Mesodermal cell (in vitro differentiated cells): ENCODE results near the gene PTPN6. TPM values are rescaled to one million over a fixed set of nuclear protein-coding genes. Genes with fewer than 3 reads are reported as not detected.
"Not testable (repeated sequence)": the region's sequence is repeated elsewhere in the genome, so short reads cannot be mapped to it uniquely, and the experiment has no call there.

Source experiments
- H3K27ac ChIP-seq: 2 replicates; pipeline ENCODE4 v1.7.0; 2013; ENCODE audit warnings: mild to moderate bottlenecking, low read depth, low read length, moderate library complexity; ENCODE audit not compliant: severe bottlenecking
- H3K36me3 ChIP-seq: 2 replicates; pipeline ENCODE4 v1.7.1; 2013; ENCODE audit warnings: mild to moderate bottlenecking, low read length, moderate library complexity; ENCODE audit not compliant: control insufficient read depth, insufficient read depth
- H3K4me1 ChIP-seq: one replicate; pipeline ENCODE4 v1.7.1; 2013; ENCODE audit warnings: mild to moderate bottlenecking, low read length; ENCODE audit not compliant: insufficient read depth, control insufficient read depth, poor library complexity, severe bottlenecking
- H3K4me3 ChIP-seq: 2 replicates; pipeline ENCODE4 v1.7.0; 2013; ENCODE audit warnings: low read length, control low read depth, mild to moderate bottlenecking; ENCODE audit not compliant: insufficient read depth, poor library complexity, severe bottlenecking; ENCODE audit errors: extremely low read depth
- H3K9me3 ChIP-seq: 2 replicates; pipeline ENCODE4 v1.7.1; 2013; ENCODE audit warnings: mild to moderate bottlenecking, low read length, moderate library complexity; ENCODE audit not compliant: control insufficient read depth
- WGBS, 2 experiments: methylation state at CpG; one replicate each; pipeline ENCODE4 v1.1.5; 2013; ENCODE audit warnings: missing lambda C conversion rate in 2 of 2; ENCODE audit not compliant: insufficient coverage in 2 of 2; 5-methylcytosine and 5-hydroxymethylcytosine counted together
- polyA plus RNA-seq, 2 experiments: library from polyadenylated mRNA; stranded (reverse); fragments of 50-300 nt; gene quantifications; one replicate each; pipeline ENCODE4 v1.2.3, GENCODE V29; 2013

PTPN6 gene
- 10.3 TPM for polyA plus RNA-seq (2013, experiment 1 of 2)
- 6.5 TPM for polyA plus RNA-seq (2013, experiment 2 of 2)

DNA sequence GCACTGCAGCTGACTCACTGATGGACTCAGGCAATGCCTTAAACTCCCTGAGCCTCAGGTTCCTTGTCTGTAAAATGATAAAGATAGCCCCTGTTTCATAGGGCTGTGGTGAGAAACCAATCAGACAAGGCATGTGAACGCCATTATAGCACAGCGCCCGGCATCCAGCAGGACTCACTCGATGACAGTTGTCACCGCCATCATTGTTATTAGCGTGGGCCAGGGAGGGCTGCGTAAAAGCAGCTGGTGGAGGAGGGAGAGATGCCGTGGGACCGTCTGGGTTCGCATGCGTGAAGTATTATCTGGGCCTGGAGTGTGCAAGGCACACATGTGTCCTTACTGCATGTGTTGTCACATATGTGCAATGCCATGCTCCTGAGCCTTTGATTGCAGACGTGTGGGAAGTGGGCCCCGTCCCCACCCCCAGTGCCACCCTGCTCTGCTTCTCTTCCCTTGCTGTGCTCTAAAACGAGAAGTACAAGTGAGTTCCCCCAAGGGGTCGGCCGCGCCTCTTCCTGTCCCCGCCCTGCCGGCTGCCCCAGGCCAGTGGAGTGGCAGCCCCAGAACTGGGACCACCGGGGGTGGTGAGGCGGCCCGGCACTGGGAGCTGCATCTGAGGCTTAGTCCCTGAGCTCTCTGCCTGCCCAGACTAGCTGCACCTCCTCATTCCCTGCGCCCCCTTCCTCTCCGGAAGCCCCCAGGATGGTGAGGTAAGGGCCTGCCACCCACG is at the start of gene PTPN6:
TSS of gene PTPN6 (plus strand) at position 546 of the 730 bp plus-strand sequence. CDS start at position 703, 157 bp downstream.
- WGBS, 2 experiments, result 88 to 94% methylated on average over 22 to 25 of the region's 25 CpGs

DNA sequence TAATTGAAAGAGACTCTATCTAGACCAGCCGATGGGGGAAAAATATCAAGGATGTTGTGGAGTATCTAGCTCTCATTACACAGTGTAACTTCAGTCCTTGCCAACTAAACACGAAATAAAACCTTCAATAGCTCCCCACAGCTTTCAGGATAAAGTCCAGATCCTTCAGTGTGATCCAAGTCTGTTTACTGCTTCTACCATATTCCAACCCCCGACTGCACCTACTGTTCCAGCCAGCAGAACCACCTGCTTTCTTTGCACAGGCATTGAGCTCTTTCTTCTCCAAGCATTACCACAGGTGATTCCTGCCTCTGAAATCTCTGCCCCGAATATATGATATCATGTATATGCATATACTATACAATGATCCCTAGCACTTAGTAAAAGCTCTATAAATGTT is 48.7 kb upstream of the PTPN6 start:
- no CpG with 5 or more reads among the region's 4 CpGs for WGBS, 2 experiments
- H3K9me3 ChIP-seq, result no peaks in the 10 kb centered on the region
- peaks cover 14% of the 10 kb centered on the region for H3K4me1 ChIP-seq
- no peak overlapping the region for H3K27ac ChIP-seq
- no peak overlapping the region for H3K4me3 ChIP-seq
- H3K36me3 ChIP-seq, result no peaks in the 10 kb centered on the region

More for the DNA sequence above, at the start of gene PTPN6:
- Histone ChIP-seq H3K4me1 (peaks cover 44% of the 10 kb centered on the region), H3K36me3 (no peaks in the 10 kb centered on the region), H3K4me3 (no peak within 1 kb of the TSS), H3K27ac (no peak within 1 kb of the TSS), H3K9me3 (no peaks in the 10 kb centered on the region)

DNA sequence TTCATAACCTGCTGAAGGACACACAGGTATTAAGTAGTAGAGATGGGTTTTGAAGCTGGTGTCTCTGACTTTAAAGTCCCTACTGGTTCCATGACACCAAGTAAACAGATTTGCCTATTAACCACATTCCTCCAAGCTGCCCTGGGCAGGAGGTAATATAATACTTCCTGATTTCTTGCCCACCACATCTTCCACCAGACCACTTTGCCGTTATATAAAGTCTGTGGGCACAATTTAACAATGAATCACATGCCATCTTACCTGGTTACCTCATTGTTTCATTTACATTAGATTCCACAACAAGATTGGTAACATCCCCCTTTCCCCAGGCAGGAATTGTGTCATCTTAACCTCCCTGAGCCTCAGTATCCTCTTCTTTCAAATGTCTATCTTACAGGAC is 47.4 kb upstream of the PTPN6 start:
- Histone ChIP-seq H3K4me3 (no peak overlapping the region), H3K4me1 (peaks cover 14% of the 10 kb centered on the region), H3K27ac (no peak overlapping the region), H3K9me3 (no peaks in the 10 kb centered on the region), H3K36me3 (no peaks in the 10 kb centered on the region)
- WGBS, 2 experiments, result 100% methylated on average over 1 of the region's 1 CpG

DNA sequence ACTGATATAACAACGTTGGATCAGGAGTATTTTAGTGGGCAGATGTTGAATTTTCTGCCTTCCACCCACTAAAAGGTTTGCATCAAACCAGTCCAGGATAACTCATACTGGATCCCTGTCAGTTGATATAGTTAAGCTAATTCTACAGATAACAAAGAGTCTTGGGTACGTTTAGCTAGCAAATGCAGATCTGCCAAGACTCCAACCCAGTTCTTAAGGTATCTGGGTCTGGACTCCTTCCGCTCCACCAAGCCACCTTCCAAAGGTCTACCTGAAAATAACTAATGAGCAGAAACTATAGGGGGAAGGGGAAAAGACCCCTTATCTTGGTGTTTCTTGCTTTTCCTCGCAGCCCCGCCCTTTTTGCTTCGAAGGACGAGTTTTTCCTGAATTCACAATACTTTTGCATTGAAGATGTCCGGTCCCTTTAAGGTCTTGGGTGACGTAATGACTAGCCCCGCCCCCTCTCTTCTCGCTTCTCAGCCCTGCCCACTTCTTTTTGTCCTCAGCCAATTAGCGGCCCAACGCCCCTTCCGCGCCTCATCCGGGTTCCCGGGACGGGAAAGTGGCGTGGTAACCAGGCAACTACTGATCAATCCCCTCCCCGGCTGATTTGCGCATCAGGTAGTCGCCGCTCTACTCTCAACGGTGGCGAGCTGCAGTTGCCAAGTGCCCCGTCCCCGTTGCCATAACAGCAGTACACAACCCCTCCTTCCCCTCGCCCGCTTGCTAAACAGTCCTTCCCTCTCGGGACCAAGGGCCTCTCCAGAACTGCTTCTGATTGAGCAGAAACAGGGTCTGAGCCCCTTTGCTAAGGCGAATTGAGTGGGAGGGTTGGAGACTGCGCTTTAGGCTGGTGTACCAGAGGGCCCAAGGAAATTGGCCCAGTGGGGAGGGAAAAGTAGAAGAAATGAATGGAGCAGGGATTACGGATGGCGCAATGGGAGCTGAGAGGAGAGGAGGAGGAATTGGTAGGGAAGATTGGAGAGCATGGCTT is 46.6 kb upstream of the PTPN6 start, which contains the start of gene LRRC23:
TSS of gene LRRC23 (plus strand) at position 543 of the 997 bp plus-strand sequence. CDS start 812 bp downstream, outside the sequence.
- Histone ChIP-seq H3K36me3 (no peaks in the 10 kb centered on the region), H3K27ac (peak within 1 kb of the TSS; percentile 96), H3K9me3 (no peaks in the 10 kb centered on the region), H3K4me3 (peak within 1 kb of the TSS; percentile 54), H3K4me1 (peaks cover 14% of the 10 kb centered on the region)
- 5 to 7% methylated on average over 27 to 30 of the region's 34 CpGs for WGBS, 2 experiments

GRCh38 chr12:6905414-6906040 is 45.6 kb upstream of the PTPN6 start:
- Histone ChIP-seq H3K27ac (peak overlapping the region; percentile 96), H3K36me3 (no peaks in the 10 kb centered on the region), H3K4me1 (peaks cover 14% of the 10 kb centered on the region), H3K4me3 (peak overlapping the region; percentile 54), H3K9me3 (no peaks in the 10 kb centered on the region)
- WGBS, 2 experiments, result 64 to 68% methylated on average over 3 to 4 of the region's 5 CpGs

GRCh38 chr12:6908141-6908540 is 43.0 kb upstream of the PTPN6 start:
- not testable (repeated sequence) for H3K4me3 ChIP-seq, H3K9me3 ChIP-seq, H3K36me3 ChIP-seq, H3K27ac ChIP-seq
- 85 to 93% methylated on average over 6 to 10 of the region's 11 CpGs for WGBS, 2 experiments
- H3K4me1 ChIP-seq, result peaks cover 14% of the 10 kb centered on the region

- H3K27ac ChIP-seq, result no peak overlapping the region
- WGBS, 2 experiments, result 88 to 100% methylated on average over 1 of the region's 4 CpGs
- peaks cover 7% of the 10 kb centered on the region for H3K4me1 ChIP-seq
- no peak overlapping the region for H3K4me3 ChIP-seq
- H3K36me3 ChIP-seq, result no peaks in the 10 kb centered on the region
- no peaks in the 10 kb centered on the region for H3K9me3 ChIP-seq
These were observed 41.6 kb upstream of the PTPN6 start for GRCh38 chr12:6909421-6910145.

GRCh38 chr12:6912164-6912935 is 38.8 kb upstream of the PTPN6 start:
- Histone ChIP-seq H3K4me1 (peaks cover 19% of the 10 kb centered on the region), H3K36me3 (peaks cover 11% of the 10 kb centered on the region), H3K4me3 (no peak overlapping the region), H3K9me3 (no peaks in the 10 kb centered on the region), H3K27ac (no peak overlapping the region)
- WGBS, 2 experiments, result 94 to 97% methylated on average over 13 to 14 of the region's 15 CpGs

DNA sequence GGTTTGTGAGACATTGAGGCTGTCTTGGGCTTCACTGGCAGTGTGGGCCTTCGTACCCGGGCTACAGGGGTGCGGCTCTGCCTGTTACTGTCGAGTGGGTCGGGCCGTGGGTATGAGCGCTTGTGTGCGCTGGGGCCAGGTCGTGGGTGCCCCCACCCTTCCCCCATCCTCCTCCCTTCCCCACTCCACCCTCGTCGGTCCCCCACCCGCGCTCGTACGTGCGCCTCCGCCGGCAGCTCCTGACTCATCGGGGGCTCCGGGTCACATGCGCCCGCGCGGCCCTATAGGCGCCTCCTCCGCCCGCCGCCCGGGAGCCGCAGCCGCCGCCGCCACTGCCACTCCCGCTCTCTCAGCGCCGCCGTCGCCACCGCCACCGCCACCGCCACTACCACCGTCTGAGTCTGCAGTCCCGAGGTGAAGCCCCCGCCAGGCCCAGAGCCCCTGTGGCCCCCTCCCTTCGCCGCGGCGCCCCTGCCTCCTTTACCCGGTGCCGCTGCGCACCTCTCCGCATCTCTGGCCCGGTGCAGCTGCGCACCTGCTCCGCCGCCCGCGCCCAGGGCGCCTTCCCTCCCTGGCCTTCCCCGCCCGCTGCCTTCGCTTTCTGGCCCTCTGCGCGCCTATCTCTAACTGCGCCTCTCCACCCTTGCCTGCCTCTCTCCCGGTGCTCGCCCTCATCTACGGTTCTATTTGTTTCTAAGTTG is 36.8 kb upstream of the PTPN6 start, which contains the start of gene ENO2:
TSS of gene ENO2 (plus strand) at position 335 of the 701 bp plus-strand sequence. CDS start 1,253 bp downstream, outside the sequence.
- Histone ChIP-seq H3K4me1 (peaks cover 21% of the 10 kb centered on the region), H3K27ac (no peak within 1 kb of the TSS), H3K4me3 (peak within 1 kb of the TSS; percentile 59), H3K36me3 (peaks cover 18% of the 10 kb centered on the region), H3K9me3 (no peaks in the 10 kb centered on the region)
- 1 to 2% methylated on average over 45 to 57 of the region's 68 CpGs for WGBS, 2 experiments
